HG03571 (cell line): ENCODE measurements around the gene SH3PXD2A.
"Not testable (repeated sequence)": the region's sequence is repeated elsewhere in the genome, so short reads cannot be mapped to it uniquely, and the experiment has no call there.

ENCODE experiments used
- ATAC-seq: cut with Tn5 transposase; IDR thresholded peaks from one replicate; pipeline ENCODE4 v1.9.1; 2021; ENCODE audit not compliant: unreplicated experiment

The SH3PXD2A gene

DNA sequence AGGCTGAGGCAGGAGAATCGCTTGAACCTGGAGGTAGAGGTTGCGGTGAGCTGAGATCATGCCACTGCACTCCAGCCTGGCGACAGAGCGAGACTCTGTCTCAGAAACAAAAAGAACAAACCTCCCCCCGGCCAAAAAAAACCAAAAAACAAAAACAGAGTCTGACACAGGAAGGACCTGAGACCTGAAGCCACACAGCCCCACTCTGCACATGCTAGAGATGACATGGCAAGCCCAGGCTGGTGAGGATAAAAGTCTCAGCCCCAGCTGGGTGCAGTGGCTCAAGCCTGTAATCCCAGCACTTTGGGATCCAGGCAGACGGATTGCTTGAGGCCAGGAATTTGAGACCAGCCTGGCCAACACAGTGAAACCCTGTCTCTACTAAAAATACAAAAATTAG lies 222.5 kb downstream of the SH3PXD2A start:
- not testable (repeated sequence) for ATAC-seq

DNA sequence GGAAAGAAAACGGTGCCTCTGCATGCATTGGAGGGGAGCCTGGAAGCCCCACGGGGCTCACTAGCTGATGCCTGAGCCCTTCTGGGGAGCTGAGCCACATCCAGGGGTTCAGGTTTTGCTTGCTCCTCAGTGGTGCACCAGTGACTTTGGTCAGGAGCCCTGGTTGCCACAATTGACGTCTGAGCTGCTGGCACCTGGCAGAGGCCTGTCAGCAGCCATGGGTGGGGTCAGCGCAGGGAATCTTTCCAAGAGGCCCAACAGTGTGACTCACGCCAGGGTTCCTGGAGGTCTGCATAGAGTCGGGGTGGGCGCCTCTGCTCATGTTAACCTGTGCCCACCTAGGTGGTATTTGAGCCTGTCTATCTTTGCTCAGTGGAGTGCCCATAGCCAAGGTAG lies 223.1 kb downstream of the SH3PXD2A start:
- ATAC-seq = no peak

DNA sequence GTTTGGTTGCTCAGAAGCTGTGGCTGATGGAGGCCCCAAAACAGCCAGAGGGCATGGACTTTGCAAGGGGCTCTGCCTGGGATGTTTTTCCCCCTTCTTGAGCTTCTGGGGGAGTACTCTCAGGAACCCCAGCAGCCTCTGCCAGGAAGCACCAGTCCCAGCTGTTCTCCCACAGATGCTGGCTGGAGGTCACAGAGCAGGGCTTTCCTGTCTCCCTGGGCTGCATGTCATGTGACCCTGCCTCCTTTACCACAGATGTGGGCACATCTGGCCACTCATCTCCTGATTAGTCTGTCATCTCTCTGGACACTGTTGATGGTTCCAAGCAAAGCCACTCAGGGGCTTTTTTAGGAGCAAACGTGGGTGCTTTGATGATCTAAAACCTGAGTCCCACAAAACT lies 225.2 kb downstream of the SH3PXD2A start:
- no peak for ATAC-seq

DNA sequence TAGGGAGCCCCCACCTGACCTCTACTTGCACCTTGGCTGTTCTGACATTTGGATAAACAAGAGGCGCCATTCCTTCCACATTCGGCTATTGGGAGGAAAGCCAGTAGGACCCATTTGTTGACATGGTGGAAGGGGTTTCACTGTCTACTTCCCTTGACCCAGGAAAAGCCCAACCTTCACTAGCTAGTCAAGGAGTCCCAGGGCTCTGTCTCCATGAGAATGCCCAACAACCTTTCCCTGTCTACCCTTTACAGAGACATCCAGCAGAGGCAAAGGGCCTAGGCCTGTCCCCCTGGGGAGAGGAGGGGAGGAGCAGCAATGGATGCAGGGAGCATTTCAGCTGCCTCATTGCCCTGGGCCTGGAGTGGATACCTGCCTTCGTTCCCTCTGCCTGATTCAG lies 225.8 kb downstream of the SH3PXD2A start:
- ATAC-seq = no peak

DNA sequence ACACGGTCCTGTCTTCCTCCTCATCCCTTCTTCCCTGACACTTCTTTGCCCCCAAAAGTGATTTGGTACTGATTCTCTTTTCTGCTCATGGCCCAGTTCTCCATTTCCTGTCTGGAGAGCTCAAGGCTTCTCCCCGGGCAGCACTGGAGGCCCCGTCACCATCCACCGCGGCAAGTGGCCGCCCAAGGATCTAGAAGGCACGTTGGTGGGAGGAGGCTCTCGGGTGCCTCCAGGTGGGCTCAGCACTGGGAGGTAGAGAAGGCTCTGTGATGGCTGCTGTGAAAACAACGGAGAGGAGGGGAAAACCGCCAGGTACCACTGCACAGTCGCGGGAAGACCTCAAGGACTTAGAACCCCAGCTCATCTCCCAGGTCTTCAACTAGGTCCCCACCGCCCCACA lies 227.5 kb downstream of the SH3PXD2A start:
- no peak for ATAC-seq

DNA sequence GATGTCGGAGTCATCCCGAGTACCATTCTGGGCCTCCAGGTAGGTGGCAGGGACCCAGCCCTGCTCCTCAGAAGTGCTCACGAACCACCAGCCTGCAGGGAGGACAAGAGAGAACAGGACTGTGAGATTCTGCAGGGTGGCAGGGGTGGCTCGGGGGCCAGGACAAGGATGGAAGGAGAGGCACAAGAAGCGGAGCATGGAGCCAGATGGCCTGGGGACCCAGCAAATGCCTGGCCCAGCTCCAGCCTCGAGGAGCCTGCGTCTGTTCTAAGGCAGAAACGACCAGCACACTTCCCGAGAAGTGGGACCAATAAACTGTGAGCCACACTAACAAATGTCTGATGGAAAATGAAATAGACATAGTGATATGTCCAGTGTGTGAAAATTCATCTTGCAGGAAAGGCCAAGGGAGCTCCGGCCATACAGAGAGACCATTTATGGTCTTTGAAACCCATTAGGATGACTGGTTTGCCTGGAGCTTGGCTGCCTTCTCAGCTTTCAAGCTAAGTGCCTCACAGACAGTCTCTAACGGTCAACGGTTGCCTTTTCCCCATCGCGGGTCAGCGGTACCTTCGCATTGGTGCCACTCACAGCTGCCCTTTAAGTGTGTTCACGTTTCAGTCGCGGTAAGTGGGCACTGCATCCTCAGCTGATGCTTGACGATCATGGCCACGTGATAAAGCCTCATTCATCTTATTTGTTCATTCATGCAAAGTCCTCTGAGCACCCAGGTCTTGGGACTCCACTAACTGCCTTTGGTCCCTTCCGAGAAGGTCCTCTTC lies 228.1 kb downstream of the SH3PXD2A start:
- ATAC-seq = no peak

DNA sequence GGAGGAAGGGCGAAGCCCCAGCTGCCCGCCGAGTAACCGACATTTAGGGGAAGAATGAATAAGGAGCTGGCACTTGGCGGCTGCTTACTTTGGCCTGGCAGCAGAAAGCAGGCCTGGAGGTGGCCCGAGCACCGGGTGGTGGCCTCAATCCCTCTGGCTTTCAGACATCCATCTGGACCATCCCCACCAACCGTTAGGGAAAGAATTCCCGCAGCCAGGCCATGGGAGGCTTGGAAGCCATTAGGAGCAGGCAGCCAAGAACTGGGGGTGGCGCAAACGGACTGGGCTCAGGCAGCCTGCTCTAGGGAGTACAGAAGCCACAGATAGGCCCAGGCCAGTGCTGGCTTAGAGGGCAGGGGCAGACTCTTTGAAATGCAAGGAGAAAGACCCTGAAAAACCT lies 229.2 kb downstream of the SH3PXD2A start:
- no peak for ATAC-seq

DNA sequence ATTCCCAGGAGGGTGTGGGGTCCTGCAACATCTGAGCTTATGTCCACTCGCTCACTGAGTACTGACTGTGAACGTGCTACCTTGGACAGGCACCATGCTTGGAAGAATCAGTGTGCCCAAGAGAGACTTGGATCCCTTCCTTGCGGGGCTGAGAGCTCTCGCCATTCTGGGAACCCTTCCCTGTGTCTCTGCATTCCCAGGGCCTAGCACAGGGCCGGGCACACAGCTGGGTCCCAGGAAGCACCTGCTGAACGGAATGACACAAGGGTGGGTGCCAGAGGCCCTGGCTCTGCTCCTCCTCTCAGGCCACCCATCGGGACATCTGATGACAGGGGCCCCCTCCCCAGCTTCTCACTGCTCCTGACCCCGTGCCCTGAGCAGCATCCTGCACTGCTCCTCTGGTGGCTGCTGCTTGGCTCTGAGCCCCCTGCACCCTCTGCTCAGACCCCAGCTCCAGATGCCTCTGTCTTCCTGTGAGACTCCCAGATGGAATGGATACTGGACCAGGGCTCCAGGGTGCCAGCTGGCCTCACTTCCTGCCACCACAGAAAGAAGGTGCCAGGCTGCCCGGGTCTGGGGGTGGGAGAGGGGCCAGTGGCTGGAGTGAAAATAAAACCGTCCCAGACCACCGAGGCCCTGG lies 232.3 kb downstream of the SH3PXD2A start:
- no peak for ATAC-seq

DNA sequence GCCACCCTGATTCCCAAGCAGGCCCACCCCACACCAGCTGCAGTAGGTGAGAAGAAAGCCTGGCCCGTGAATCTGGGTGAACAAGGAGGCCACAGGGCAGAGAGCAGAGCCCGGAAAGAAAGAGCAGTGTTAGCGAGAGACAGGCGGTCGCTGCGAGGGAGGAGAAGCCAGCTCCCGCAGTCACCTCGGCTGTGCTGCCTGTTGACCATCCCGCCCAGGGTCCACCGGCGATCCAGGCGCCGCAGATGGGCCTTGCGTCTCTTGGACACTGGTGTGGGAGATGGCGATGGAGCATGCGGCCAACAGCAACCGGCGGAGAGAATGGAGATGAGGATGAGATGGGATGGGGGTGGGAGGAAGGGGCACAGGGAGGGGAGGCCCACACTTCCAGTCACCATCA lies 233.1 kb downstream of the SH3PXD2A start:
- ATAC-seq = no peak

DNA sequence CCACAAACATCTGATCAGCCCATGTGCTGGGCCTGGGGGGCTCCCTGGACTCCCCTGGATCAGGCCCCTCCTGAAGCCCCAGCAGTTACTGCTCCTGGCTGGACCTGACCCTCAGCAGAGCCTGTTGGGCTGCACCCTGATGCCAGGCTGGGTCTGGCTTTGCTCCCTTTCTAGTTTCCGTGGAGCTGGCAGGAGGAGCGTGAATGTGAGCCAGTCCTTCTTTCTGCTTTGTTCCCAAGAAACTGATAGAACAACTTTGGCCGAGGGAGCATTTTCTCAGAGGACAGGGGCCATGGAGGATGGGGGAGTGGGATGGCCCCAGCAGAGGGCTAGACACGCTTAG lies 233.6 kb downstream of the SH3PXD2A start:
- no peak for ATAC-seq

DNA sequence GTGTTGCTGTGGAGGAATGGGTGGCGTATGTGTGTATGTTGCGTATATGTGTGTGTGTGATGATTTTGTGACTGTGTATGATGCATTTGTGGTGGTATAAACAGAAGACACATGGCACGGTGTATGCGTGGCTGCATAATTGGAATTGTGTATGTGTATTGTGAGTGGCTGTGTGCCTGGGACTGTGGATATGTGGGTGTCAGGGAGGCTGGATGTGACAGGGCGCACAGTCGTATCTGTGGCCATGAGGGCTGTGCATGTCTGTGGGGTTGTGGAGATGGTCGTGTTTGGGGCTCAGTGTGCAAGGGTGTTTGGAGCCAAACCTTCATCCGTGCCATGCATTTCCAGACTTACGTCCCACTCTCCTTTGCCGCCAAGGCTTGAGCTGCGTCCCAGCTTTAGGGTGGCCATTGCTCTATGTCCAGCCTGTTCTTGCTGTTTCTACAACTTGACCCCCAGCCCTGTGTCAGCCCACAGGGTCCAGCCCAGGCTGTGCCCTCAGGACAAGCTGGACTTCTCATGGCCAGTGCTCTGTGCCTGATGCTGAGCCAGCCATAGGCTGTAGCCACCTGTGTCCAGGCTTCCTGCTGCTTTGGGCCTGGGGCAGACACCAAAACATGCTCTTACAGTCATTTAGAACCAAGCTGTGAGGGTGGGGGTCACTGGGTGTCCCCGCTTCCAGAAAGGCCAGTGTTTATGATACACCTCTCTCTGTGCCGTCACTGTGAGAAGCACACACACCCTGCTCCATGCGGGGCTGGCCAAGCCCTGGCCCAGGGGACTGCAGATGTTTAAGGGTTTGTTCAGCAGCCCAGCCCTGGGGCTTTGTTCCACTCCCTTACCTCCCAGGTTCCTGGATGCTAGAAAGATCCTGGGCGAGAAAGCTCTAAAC lies 234.2 kb downstream of the SH3PXD2A start:
- ATAC-seq = no peak

DNA sequence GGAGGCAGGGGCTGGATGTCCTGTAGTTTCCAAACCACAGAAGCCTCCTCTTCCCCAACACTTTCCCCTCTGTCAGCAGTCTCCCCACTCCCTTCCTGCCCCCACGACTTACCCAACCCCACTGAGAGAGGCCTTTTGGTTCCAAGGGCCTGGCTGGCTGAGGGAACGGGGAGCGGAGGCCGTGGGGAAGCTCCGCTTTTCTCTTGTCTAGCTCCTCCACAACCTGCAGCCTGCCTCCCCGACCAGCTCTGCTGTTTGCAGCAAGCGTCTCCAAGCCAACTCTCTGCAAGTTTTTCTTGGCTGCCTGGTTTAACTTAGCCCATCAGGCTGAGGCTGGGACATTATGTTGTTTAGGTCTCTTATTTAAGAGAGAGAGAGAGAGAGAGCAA lies 235.0 kb downstream of the SH3PXD2A start:
- ATAC-seq = no peak

DNA sequence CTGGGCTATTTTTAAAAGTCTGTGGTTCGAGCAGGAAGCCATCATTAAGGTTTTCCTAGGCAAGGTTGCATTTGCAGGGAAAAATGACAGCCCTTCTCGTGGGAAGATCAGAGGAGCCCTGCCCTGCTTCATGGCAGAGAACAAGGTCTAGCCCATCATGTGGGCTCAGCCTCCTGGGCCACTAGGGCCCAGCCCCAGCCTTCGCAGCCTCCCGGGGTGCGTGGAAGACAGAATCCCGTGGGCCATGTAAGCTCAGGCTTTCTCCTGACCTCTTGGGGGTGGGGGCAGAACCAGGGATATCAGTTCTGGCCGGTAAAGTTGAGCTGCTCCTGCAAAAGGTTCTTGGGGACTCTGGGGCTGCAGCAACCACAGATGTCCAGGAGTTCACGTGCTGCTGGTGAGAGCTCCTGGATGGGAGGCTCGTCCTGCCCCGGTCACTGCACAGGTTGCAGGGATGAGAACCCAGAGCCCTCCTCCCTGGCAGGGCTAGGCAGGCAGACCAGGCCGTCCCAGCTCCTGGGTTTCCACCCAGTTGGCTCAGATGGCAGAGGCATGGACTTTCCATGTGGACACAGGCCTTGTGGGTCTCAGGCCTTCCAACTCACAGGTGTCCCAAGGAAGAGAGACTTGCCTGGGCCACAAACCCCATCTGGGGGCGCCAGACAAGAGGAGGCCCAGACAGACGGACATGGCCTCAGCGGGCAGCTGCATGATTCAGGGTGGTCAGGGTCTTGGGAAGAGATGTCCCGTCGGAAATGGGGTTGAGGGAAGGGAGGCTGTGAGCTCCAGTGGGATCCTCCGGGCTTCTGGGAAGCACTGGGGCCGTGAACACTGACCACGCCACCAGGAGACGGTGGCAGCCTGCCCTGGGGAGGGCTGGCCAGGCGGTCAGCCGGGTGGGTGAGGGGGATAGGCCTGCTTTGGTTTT lies 235.7 kb downstream of the SH3PXD2A start:
- ATAC-seq = no peak

DNA sequence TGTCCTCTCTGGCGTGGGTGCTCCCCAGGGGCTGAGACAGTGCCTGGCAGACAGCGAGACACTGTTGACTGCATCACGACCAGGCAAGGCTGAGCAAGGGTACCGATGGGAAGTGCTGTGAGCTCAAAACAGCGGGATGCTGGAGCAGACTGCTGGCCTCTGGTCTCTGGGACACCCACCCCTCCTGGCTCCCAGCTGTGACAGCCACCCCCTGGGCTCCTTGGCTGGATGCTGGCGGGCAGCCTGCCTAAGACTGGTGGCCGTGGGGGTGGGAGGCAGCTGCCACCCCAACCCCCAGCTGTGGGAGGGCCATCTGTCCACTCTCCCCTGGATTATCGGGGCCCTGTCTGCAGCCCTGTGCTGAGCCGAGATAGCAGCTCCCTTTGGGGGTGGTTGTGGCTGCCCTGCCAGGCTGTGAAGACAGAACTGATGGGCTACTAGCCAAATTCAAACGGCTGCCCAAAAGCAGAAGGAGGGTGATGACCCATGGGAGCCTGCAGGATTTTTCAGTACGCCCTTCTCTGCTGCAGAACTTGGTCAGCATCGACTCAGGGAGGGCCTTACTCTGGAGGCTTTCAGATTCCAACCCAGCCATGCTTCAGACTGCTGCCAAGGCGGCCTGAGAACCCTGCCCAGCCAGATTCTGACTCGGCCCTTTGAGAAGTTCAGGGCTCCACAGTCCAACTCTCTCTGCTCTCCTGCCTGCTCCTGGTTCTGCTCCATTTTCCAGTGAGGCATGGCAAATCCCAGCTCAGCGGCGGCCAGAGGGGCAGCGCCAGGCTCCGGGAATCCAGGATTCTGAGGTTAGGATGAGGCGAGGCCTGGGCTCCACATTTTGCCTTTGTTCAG lies 236.6 kb downstream of the SH3PXD2A start:
- no peak for ATAC-seq

DNA sequence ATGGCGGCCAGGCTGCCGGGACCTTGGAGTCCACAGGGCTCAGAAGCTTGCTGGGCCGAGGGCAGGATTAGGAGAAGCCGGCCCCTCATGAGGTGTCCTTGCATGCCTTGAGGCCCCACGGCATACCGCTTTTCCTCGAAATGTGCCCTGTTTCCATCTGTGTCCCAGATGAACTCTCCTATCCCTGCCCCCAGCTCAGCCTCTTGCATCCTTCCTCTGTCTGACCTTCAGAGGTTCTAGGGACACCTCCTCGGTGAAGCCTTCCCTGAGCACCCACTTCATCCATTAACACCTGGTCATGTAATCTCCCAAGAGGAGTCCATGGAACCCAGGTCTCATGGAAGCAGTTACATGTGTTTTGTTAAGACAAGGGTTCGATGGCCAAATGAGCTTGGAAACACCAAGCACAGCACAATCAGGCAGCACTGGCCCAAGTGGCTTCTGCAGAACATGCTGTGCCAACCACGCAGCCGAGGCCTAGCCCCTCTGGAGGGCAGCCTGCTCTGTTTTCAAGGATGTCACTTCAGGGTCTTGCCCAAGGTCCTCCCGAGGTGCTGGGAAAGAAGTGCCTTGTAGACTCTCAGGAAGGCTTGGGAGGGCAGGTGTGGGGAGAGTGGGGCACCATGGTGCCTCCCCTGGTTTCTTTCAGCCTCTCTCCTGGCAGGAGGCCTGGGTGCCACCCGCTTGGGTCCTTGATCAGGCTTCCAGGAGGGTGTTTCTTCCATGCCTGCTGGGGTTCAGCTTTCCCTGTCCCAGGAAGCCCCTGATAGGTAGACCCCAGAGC lies 237.6 kb downstream of the SH3PXD2A start:
- ATAC-seq = no peak

DNA sequence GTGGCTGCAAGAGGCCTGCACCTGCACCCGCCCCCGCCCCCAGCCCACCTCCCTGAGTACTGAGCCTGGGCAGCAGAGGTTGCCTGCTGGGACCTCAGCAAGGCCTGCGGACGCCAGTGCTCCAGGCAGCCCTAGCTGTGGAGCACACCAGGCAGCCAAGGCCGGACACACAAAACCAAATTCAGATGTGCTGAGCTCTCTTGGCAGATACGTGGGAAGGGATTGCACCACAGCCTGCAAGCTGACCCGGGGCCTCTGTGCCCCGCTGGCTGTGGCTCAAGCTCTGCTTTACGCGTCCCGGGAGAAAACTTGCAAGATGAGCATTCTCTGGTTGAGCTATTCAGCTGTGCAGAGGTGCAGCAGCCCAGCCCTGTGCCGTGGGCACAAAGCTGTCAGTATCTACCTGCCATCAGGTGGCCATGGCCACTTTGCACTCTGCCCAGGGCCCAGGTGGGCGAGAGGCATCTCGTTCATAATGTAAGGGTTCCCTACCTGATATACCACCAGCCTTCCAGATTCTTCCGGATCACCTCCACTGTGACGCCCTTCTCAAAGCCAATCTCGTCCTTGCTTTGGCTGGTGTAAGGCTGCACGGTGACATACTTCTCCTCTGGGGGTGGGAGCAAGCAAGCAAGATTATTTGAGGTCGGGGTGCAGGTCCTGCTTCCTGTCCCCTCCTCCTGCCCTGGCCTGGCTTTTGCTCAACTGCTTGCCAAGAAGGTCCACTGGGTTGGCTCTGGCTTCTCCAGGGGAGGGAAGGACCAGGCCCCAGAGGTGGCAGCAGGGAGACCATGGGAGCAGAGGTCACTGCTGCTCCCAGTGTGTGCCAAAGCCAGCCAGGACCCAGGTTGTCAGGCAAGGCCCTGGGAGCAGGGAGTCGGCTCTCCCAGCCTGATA lies 238.4 kb downstream of the SH3PXD2A start:
- no peak for ATAC-seq

DNA sequence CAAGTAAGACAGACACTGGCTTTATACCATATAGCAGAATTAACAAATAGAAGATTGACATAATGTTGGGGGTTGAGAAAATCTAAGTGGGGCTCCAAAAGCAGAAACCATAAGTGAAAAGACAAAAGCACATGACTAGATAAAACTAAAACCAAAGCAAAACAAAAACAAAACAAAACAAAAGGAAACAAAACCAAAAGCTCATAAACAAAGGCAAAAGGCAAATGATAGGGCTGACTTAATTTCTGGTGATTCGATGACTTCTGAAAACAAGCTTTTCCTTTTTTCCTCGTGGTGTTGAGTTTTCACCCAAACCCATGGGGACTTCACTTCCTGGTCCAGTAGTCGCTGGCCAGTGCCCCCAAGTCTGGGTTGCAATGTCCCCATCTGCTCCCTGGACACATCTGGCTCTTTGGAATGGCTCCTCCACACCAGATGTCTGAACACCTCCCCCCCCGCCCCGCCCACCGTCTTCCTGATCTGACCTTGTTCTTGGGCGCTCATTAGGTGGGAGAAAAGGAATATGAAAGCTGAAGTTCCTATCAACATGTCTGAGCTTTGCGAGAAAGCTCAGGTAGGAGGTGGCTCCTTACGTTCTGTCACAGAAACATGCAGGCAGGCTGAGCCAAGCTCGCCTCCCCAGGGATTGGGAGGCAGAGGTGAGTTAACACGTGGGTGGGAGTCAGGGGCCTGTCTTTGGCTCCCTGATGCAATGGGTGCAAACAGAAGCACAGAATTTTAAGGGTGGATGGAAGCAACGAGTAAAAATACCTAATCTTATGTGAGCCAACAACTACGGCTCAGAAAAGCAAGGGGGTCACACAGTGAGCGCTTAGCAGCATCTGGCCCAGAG lies 240.8 kb downstream of the SH3PXD2A start:
- ATAC-seq = no peak
